ENCODE results near the gene TMEM218.

TMEM218 gene

GRCh38 chr11:125055107-125055715, 56.2 kb downstream of the TMEM218 start:
- no peak for DNase-seq (ENCODE audit: low spot score)

GRCh38 chr11:125053167-125053566, 58.3 kb downstream of the TMEM218 start:
- DNase-seq (ENCODE audit: low spot score) = no peak

GRCh38 chr11:125052047-125052446, 59.4 kb downstream of the TMEM218 start:
- no peak for DNase-seq (ENCODE audit: low spot score)

GRCh38 chr11:125049164-125049792, 62.1 kb downstream of the TMEM218 start:
- DNase-seq (ENCODE audit: low spot score) = no peak
